ENCODE results near the gene CALHM1.
"Not testable (repeated sequence)": the region's sequence is repeated elsewhere in the genome, so short reads cannot be mapped to it uniquely, and the experiment has no call there.

CALHM1 gene

DNA sequence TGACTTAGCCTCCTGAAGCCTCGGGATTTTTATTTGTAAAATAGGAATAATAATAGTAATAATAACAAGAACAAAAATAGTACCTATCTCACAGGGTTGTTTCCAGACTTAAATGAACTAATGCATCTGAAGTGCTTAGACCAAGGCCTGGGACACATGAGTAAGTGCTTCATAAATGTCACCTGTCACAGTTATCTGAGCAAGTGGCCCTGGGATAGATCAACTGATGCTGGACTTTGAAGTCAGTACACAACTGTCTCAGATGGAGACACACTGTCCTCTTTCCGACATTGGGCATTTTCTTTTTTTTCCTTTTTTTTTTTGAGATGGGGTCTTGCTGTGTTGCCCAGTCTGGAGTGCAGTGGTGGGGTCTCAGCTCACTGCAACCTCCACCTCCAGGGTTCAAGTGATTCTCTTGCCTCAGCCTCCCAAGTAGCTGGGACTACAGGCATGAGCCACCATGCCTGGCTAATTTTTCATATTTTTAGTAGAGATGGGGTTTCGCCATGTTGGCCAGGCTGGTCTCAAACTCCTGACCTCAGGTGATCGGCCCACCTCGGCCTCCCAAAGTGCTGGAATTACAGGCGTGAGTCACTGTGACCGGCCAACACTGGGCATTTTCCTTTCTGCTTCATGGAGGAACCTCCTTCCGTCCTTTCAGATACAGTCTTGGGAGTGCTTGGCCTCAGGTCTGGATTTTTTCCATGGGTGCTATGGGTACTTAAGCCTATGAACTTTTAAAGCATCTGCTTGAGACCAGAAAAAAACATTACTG, 28.1 kb upstream of the CALHM1 start:
- DNase-seq (ENCODE audit: low read depth in 2 of 2), result not testable (repeated sequence)

DNA sequence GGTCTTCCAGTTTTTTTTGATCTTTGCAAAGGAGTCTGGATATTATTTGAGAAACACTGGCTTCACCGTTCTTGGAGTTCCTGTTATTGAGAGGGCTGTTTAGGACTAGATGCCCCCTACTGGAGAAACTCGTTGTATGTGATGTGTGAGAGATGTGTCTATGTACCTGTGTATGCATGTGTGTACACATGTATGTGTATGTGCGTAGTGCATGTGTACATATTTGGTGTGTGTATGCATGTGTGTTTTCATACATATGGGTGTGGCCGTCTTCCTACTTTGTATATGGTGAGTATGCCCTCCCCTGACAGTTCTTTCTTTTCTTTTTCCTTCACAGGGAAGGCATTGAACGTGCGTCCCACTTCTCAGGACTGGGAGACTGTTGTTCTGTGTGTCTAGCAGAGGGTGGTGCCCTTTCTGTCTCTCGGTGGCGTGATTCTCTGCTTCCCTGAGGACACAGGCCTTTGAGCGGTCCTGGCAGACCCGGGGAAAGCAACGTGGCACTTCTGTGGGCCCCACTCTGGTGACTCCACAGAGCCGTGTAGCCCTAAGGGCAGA, 23.4 kb upstream of the CALHM1 start:
- peak in 1 of 2 experiments; percentile 33 for DNase-seq (ENCODE audit: low read depth in 2 of 2)

DNA sequence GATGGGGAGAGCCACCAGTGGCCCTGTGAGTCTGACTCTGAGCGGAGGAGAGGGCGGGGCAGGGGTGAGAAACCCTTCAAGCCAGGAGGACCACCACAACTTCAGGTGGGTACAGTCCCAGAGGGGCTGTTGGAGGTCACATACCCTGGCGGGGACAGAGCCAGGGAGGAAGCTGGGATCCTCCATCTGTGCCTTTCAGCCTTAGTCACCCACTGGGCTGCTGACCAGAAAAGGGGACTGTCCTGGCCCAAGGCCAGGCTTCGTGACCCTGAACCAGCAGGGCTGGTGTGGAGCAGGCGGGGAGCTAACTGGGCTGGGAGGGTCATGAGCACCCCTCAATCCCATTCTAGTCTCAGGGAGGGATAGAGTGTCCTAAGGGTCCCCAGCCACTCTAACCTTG, 21.8 kb upstream of the CALHM1 start:
- no peak for DNase-seq (ENCODE audit: low read depth in 2 of 2)

DNA sequence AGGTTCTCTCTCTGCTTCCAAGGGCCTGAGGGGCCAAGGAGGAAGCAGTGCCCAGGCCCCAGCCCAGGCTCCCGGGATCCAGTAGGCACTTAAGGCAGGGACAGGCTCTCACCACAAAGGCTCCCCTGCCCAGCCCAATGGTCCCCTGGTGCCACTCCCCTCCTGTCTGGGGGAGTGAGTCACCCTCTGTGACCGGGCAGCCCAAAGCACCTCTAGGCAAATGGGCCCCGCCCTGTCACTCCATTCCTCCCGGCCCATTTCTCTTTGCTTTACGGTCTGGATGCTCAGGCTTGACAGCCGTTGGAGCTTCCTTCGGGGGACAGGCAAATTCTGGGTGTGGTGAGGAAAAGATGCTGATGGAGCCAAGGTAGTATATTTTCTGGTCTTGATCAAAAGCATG, 20.4 kb upstream of the CALHM1 start, which contains the start of gene CALHM3:
CALHM3 (minus strand) TSS at position 106 of the 400 bp plus-strand sequence. CDS start 208 bp downstream, outside the sequence.
- no peak for DNase-seq (ENCODE audit: low read depth in 2 of 2)

DNA sequence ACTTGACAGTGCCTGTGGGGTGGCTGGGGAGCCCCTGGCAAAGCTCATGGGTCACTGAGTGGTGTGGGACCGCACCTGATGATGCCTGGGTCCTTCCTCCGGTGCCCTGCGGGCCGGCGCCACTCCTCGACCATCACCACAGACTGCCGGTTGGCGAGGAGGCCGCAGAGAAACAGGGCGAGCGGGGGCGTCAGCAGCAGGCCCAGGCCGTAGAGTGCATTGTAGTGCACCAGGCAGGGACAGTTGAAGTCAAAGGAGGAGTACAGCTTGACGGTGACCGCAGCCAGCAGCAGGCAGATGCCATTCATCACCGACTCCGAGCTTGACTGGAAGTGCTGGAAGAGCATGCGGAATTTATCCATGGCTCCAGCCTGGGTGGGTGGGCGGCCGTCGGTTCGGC, 20.0 kb upstream of the CALHM1 start:
- no peak for DNase-seq (ENCODE audit: low read depth in 2 of 2)

DNA sequence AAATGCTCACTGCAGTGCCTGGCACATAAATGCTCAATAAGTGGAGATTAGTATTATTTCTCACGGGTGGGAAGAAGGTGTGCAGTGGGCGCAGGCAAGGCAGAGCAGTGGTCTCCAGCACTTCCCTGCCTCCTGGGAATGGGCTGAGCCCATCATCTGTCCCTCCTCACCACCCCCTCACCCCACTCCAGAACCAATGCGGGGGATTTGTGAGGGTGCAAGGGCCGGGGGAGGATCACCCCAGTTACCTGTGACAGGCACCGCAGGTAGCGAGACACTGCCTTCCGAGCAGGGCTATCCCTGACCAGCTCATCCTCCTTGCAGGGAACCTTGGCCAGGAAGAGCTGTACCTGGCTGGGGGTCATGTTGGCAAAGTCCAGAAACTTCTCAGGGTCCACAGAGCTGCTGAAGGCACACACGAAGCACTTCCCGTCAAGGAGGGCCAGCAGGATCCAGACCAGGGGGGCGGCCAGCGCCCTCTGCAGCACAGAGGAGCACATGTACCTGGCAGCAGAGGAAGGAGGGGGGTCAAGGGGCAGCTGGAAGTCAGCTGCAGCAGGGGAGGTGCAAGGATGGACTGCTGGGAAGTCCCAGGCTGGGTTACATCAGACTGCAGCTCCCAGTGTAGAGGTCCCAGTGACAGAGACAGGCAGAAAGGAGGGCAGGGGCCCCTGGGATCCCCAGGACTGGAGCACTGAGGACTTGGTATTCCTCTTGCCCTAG, 17.5 kb upstream of the CALHM1 start:
- no peak for DNase-seq (ENCODE audit: low read depth in 2 of 2)

DNA sequence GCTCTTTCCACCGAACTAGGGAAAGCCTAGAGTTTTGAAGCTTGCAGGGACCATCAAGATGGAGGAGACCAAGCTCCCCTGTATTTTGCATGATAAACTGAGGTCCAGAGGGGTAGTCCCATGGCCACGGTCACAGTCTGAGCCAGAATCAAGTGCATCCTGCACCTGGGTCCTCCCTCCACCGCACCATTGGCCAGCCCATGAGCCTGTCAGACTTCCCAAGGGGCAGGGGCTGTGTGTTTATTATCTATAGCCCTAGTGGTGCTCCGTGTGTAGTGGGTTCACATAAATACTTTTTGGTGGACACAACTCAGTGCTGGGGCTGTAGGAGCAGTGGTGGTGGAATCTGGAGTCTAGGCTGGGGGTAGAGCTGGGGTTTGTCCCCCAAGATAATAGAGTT, 16.7 kb upstream of the CALHM1 start:
- no peak for DNase-seq (ENCODE audit: low read depth in 2 of 2)

DNA sequence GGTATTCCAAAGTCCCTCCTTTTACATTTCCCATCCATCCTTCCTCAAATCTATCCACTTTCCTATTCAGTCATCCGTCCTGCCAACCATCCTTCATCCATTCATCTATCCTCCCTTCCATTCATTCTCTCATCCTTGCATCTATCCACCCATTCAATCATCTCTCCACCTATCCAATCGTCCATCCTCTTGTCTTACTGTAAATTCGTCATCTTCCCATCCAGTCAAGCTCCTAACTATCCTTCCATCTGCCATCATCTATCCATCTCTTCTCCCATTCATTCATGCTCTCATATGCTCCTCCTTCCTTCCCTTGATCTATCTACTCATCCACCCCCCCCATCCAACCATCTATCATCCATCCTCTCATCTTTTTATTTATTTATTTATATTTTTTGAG, 15.4 kb upstream of the CALHM1 start:
- no peak for DNase-seq (ENCODE audit: low read depth in 2 of 2)

DNA sequence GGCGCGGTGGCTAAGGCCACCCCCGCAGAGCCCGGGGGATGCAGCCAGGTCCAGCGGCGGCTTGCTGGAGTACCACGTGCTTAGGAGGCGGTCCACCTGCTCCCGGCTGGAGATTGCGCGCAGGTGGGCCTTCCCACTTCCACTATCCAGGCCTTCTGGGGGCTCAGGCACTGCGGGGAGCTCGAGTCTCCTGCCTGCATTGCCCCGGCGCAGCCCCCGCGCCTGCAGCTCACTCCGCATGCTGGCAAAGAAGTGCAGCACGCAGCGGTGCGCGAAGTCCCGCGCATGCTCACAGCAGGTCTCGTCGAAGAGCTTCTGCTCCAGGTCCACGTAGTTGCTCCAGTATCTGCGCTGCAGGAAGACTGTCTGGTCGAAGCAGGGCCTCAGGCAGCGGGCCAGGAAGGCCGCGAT, 14.6 kb upstream of the CALHM1 start:
- no peak for DNase-seq (ENCODE audit: low read depth in 2 of 2)

DNA sequence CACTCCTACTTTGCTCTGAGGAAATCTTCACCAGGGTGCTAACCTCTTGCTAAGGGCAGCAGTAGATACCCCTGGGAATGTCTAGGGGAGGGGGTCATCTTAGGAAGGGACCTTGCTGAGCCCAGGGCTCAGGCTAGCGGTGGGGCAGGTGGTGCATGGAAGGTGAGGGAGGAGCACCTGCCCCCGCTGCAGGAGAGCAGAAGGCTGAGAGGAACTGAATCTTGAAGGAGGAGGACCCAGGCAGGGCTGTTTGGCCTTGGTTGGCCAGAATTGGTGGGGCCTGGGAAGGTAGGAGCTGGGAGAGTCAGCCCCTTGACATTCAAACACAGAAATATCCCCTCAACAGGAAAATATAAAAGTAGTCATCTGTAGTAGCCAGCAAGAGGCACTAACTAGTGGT, 13.3 kb upstream of the CALHM1 start:
- DNase-seq (ENCODE audit: low read depth in 2 of 2), result no peak

DNA sequence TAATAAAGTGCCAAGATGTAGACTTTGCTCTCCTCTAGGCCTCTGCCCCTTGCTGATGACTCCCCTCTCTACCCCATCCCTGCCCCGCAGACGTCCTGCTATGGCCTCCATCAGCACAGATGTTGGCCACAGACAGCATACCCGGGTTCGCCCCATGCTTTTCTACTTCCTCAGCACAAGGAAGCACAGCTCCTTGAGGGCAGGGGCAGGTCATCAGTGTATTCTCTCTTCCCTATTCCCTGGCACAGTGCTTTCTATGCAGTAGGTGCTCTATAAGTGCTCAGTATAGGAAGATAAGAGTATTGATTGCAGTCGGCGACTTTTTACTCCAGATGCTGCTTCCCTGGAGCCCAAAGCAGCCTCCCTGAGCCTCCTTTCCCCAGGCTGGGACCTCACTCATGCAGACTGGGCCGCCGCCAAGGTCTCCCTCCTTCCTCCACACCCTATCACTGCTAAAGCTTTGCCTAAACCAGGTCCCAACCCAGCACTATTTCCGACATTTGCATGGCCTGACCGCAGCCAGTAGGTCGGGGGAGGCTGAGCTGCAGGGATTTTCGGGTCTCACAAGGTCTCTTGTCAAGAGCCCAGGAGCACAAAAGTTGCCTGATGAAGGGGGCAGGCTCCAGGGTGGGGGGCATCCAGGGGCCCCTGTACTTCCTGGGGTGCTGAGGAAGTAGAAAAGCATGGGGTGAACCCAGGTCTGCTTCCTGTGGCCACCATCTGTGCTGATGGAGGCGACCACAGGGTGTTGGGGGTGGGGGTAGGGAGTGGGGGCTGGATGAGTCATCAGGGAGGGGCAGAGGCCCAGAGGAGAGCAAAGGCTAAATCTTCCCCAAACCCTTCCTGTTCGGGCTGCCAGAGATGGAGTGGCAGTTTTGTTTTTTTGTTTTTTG, 12.3 kb upstream of the CALHM1 start:
- no peak for DNase-seq (ENCODE audit: low read depth in 2 of 2)

DNA sequence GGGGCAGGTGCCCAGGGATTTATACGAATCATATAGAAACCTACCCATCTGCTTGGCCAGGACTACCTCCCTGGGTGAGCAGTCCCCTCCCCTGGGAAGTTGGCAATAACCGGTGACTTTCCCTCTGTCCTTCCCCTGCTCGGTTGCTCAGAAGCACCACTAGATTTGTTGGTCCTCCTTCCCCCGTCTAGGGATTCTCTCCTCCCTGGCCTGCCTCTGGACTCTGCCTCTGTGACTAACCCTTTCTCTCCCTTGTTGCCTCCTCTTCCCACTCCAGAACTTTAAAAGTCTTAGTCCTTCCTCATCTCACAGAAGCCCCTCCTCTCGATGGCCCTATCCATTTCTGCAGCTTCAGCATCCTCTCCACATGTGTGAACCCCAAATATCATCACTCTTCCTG, 10.5 kb upstream of the CALHM1 start:
- no peak for DNase-seq (ENCODE audit: low read depth in 2 of 2)

DNA sequence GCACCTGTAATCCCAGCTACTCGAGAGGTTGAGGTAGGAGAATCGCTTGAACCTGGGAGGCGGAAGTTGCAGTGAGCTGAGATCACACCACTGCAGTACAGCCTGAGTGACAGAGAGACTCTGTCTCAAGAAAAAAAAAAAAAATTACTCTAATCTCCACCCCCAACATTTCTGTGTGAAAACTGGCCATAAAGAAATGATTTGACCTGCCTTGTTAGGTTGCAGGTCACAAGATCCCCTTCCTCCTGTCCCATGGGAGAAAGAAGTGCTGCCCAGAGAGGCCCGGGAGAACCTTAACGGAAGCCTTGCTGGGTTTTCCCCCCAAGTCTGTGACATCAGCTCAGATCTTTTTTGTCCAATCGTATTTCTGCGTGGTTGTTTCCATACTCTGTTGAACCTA, 8.7 kb upstream of the CALHM1 start:
- no peak for DNase-seq (ENCODE audit: low read depth in 2 of 2)

DNA sequence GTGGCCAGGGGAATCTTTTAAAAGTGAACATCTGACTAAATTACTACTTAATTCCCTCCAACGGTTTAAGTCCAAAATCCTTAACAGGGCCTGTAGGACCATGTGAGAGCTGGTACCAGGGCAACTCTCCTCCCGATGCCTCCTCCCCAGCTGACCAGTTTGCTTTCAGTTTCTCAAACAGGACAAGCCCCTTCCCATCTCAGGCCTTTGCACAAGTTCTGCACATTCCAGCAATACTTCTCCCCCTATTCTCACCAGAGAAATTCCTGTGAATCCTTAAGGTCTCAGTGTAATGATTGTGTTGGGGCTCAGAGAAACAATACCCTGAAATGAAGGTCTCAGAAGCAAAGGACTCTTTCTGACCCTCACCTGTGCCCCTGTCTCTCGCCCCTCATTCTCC, 8.0 kb upstream of the CALHM1 start:
- DNase-seq (ENCODE audit: low read depth in 2 of 2), result no peak

DNA sequence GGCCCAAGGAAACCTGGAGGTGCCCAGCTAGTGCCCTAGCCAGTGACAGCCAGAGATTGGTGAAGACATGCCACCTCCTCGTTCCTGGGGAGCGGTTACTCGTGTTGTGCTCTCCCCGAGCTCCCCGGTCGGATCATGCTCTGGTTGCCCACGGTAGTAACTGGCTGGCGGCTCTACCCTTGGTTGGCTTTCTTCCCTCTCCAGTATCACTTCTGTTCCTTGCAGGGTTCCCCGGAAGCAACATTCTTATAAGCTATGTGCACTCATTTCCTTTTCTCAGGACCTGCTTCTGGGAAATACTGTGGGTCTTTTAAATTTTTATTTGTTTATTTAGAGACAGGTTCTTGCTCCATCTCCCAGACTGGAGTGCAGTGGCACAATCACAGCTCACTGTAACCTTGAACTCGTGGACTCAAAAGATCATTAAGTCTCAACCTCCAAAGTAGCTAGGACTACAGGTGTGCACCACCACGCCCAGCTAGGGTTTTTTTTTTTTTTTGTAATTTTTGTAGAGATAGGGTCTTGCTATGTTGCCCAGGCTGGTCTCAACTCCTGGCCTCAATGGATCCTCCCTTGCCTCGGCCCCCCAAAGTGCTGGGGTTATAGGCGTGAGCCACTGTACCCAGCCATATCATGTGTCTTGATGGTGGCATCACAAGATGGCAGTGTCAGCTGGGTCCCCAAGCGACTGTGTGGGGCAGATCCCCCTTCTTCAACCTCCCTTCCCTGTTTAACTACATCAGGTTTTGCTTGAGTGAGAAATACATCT, 6.9 kb upstream of the CALHM1 start:
- DNase-seq (ENCODE audit: low read depth in 2 of 2), result no peak

DNA sequence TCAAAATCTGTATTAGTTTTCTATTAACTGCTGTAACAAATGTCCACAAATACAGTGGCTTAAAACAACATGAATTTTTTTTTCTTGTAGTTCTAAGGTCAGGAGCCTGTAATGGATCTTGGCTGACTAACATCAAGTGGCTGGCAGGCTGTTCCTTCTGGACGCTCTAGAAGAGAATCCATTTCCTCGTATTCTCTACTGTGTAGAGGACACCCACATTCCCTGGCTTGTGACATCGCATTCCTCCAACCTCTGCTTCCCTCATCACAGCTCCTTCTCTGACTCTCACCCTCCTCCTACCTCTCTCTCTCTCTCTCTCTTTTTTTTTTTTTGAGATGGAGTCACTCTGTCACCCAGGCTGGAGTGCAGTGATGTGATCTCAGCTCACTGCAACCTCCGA, 4.8 kb upstream of the CALHM1 start:
- DNase-seq (ENCODE audit: low read depth in 2 of 2), result no peak

DNA sequence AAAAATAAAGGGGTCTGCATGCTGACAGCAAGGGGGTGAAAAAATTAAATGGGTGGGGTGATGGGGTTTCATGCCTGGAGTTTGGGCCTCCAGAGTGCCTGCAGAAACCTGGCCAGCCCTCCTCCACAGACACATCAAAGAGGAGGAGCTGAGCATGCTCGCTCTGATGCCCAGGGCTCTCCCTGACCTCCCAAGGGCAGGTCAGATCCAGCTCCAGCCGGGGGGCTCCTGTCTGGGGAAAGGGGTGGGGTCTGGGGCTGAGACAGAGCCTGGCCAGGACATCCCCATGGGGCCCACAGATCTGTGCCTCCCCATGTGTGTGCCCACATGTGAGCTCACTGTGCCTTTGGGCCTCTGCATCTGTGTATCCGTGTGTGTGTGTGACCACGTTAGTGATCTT, 915 bp upstream of the CALHM1 start:
- DNase-seq (ENCODE audit: low read depth in 2 of 2), result no peak

DNA sequence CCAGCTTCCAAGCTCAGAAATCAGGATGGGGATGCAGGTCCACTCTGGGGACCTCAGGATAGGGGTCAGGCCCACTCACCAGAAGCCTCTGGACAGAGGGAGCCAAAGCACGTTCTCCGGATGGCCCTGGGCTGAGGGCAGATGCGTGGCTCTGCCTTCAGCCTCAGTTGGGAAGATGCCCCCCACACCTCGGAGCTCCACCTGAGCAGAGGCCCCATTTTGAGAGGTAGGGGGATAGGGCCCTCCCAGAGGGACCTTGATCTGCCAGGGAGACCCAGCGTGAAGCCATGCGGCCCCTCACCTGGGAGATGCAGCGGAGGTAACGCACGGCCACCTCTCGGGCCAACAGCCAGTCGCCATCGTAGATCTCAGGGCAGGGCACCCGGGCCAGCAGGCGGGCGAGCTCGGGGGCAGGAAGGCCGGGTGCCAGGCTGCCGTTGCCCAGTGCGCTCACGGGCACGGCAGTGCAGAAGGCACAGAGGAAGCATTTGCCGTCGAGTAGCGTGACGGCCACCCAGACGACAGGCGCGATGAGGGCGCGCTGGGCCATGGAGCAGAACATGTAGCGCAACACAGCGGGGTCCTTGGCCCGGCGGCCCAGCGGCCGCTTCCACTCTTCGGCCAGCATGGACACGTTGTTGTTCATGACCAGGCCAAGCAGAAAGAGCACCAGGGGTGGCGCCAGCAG, 660 bp downstream of the CALHM1 start:
- no peak for DNase-seq (ENCODE audit: low read depth in 2 of 2)

DNA sequence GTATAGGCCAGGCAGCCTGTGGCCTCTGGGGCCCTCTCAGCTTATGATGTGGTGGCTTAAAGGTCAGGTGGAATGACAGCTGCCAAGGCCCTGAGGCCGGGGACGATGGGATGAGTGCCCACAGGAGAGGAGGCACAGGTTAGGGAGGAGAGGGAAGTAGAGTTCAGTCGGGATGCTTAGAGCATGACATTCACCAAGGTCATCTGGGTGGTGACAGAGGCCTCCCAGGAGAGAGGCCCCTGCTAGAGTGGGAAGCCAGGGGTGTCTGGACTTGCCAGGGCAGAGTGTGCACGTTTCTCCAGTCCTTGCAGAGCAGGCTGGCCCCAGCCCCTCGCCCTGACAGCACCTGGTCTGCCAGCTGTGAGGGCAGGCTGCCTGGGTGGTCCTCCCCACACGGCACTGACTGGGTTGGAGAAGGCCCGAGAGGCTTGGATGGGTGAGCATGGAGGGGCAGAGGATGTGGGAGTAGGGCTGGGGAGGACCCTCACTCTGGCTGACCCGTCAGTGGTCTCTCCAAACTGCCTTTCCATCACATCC, 1.5 kb downstream of the CALHM1 start:
- DNase-seq (ENCODE audit: low read depth in 2 of 2), result no peak

DNA sequence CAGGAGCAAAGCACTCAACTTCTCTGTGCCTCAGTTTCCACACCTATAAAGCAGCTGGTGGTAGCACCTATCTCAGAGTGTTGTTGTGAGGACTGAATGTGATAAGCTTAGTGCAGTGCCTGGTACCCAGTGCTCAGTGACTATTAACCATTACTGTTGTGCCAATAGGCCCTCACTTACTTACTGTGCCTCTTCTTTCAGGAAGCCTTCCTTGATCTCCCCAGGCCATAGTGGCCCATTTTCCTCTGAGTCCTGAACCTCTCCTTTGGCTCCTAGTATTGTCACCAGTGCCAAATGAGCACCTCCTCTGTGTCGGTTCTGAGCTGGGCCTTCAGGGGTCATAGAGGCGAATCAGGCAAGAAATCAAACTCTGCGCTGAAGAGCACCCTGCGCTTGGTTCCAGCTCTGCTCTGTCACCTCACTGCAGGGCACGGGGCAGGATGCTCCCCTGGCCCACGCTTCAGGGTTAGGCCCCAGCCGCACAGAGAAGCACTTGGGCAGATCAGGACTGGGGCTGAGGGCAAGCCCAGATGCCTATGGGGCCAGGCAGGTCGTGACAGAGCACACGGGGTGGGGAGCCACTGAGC, 2.5 kb downstream of the CALHM1 start:
- DNase-seq (ENCODE audit: low read depth in 2 of 2), result no peak
